H1 (cell line): ENCODE measurements around the gene PSMD6.

Source experiments
- ASH2L ChIP-seq: fragments of 200-600, 300-600 bp; sonication (generic); IDR thresholded peaks from one replicate; pipeline ENCODE4 v1.7.1; 2017; ENCODE audit warnings: low read length
- CTCF ChIP-seq, 3 experiments: IDR thresholded peaks; 1 replicate in 2 of 3; 2 replicates in 1 of 3; pipeline versions ENCODE4 v1.5.1 to v1.6.1; 2011; ENCODE audit warnings: low read length in 3 of 3, mild to moderate bottlenecking in 3 of 3, inconsistent platforms in 2 of 3, low read depth in 1 of 3, moderate library complexity in 1 of 3; ENCODE audit not compliant: insufficient read depth in 1 of 3; ENCODE audit errors: control extremely low read depth in 1 of 3
- EGR1 ChIP-seq: IDR thresholded peaks from 2 replicates; pipeline ENCODE4 v1.6.1; 2011; ENCODE audit warnings: low read depth, low read length, borderline replicate concordance
- JUN ChIP-seq: IDR thresholded peaks from 2 replicates; pipeline ENCODE4 v1.6.1; 2011; ENCODE audit warnings: low read depth, mild to moderate bottlenecking, improper control_type of control experiment, low read length
- POLR2A ChIP-seq, 2 experiments: IDR thresholded peaks; 1 replicate in 1 of 2; 2 replicates in 1 of 2; pipeline ENCODE4 v1.6.1; 2011; ENCODE audit warnings: low read depth in 2 of 2, low read length in 2 of 2, mild to moderate bottlenecking in 2 of 2; ENCODE audit errors: control extremely low read depth in 1 of 2
- RFX5 ChIP-seq: IDR thresholded peaks from 2 replicates; pipeline ENCODE4 v1.6.1; 2011; ENCODE audit warnings: low read depth, low read length, improper control_type of control experiment, borderline replicate concordance
- RXRA ChIP-seq: IDR thresholded peaks from 2 replicates; pipeline ENCODE4 v1.6.1; 2011; ENCODE audit warnings: low read depth, mild to moderate bottlenecking, low read length, moderate library complexity; ENCODE audit not compliant: insufficient read depth
- TEAD4 ChIP-seq: IDR thresholded peaks from 2 replicates; pipeline ENCODE4 v1.6.1; 2012; ENCODE audit warnings: low read depth, low read length, inconsistent platforms, mixed read lengths

- TF ChIP-seq CTCF (IDR thresholded peaks at IDR 0.05; ENCODE audit: control extremely low read depth in 1 of 3, insufficient read depth in 1 of 3, low read depth in 1 of 3, low read length in 3 of 3) (no peak), ASH2L (no peak), EGR1 (no peak), JUN (no peak), POLR2A (IDR thresholded peaks at IDR 0.05; ENCODE audit: control extremely low read depth in 1 of 2, low read depth in 2 of 2, low read length in 2 of 2) (no peak), RXRA (no peak), TEAD4 (no peak), RFX5 (no peak)
Observed at GRCh38 chr3:64047787-64048186, 24.5 kb upstream of the PSMD6 start.
